Measurements from ENCODE around the gene LY6G5C.

The LY6G5C gene, protein sequence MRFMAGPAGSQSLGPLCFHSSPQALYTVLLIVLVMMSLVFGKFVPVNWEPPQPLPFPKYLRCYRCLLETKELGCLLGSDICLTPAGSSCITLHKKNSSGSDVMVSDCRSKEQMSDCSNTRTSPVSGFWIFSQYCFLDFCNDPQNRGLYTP

DNA sequence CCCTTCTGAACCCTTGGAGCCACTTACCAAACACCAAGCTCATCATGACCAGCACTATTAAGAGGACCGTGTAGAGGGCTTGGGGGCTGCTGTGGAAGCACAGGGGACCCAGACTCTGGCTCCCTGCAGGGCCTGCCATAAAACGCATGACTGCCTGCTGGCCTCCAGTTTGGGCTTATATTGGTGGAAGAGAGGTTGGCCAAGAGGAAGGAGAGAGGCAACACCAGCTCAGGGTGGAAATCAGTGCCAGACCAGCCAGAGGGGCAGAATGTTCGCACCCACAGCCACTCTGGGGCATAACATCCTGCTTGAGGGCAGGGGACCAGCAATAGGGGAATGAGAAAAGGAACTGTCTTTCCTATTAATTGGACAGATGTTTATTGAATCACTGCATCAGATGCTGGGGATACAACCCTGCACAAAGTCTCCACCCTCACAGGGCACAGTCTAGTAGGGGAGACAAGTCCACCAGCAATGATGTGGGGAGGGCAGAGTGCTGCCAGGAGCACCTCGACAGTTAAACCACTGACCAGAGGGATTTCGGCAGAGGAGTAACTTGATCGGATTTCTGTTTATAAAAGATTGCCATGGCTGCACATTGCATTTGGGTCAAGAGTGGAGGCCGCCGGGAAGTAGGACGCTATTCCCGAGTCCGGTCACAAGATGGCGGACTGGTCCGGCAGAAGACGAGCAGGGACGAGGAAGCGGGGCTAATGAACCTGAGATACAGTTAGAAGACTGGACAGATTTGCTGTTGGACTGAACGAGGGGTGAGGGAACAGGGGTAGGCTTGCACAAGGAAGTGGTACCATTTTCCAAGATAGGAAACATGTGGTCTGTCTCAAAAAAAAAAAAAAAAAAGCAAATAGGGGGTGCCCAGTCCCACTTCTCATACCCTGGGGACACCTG lies at the start of gene LY6G5C:
Gene LY6G5C (minus strand): TSS at position 842 of the 909 bp plus-strand sequence. CDS start 694 bp downstream, at position 148.
- TF ChIP-seq, protein P1, sequence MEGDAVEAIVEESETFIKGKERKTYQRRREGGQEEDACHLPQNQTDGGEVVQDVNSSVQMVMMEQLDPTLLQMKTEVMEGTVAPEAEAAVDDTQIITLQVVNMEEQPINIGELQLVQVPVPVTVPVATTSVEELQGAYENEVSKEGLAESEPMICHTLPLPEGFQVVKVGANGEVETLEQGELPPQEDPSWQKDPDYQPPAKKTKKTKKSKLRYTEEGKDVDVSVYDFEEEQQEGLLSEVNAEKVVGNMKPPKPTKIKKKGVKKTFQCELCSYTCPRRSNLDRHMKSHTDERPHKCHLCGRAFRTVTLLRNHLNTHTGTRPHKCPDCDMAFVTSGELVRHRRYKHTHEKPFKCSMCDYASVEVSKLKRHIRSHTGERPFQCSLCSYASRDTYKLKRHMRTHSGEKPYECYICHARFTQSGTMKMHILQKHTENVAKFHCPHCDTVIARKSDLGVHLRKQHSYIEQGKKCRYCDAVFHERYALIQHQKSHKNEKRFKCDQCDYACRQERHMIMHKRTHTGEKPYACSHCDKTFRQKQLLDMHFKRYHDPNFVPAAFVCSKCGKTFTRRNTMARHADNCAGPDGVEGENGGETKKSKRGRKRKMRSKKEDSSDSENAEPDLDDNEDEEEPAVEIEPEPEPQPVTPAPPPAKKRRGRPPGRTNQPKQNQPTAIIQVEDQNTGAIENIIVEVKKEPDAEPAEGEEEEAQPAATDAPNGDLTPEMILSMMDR (conservative IDR thresholded peaks at IDR 0.05; ENCODE audit: low read depth, low read length), result peak; percentile 59
- H4K20me1 ChIP-seq (ENCODE audit: insufficient read depth), result no peaks in the 10 kb centered on the region
- H3K4me1 ChIP-seq (ENCODE audit: low read depth, poor library complexity, severe bottlenecking), result peaks cover 49% of the 10 kb centered on the region
- H3K4me2 ChIP-seq, result peak within 1 kb of the TSS; percentile 45; the same call in 1 of the 2 replicates
- peak within 1 kb of the TSS; percentile 27; the same call in 1 of the 2 replicates for H3K9ac ChIP-seq
- no peaks in the 10 kb centered on the region for H3K79me2 ChIP-seq (ENCODE audit: insufficient read depth, low read depth)
- H3K27me3 ChIP-seq (ENCODE audit: insufficient read depth, low read depth), result no peaks in the 10 kb centered on the region
- peak within 1 kb of the TSS; percentile 76 for H2AFZ ChIP-seq (ENCODE audit: low read depth)
- no peak within 1 kb of the TSS for H3K4me3 ChIP-seq (IDR thresholded peaks at IDR 0.05; ENCODE audit: insufficient read depth, low read depth, low read length)
- no peak within 1 kb of the TSS for H3K27ac ChIP-seq
- H3K36me3 ChIP-seq (ENCODE audit: insufficient read depth), result no peaks in the 10 kb centered on the region

DNA sequence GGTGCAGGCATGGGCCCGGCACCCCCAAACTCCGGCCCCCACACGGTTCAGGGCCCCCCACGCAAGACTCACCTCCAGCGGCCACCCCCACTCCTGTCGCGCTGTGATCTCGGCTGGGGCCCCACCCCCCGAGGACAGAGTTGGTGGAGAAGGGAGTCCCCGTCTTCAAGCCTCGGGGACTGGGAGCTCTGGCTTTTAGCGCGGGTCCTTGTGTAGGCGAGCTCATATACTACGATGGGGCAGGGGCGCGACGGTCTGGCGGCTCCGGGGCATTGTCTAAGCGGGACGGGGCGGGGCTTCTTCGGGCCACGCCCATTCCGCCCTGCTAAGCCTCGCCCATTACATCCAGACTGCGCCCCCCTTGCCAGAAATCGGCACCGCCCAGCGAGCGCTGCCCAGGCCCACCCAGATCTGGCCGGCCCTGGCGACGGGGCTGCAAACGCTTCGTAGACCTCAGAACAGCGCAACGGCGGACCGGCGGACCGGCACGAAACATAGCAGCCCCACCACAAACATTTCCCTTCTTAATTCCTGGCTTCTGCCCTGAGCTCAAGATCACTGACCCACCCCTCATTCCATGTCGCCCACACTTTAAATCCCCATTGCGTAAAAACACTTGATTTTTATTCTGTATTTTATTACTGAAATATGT lies 49.2 kb upstream of the LY6G5C start:
- Histone ChIP-seq H3K79me2 (ENCODE audit: insufficient read depth, low read depth) (peaks cover 20% of the 10 kb centered on the region; the same call in 1 of the 2 replicates), H3K36me3 (ENCODE audit: insufficient read depth) (peaks cover 7% of the 10 kb centered on the region; the same call in 1 of the 2 replicates), H4K20me1 (ENCODE audit: insufficient read depth) (no peaks in the 10 kb centered on the region), H2AFZ (ENCODE audit: low read depth) (peak overlapping the region; percentile 65), H3K27ac (no peak overlapping the region), H3K4me1 (ENCODE audit: low read depth, poor library complexity, severe bottlenecking) (peaks cover 27% of the 10 kb centered on the region), H3K27me3 (ENCODE audit: insufficient read depth, low read depth) (no peaks in the 10 kb centered on the region), H3K4me2 (peak overlapping the region; percentile 52), H3K4me3 (IDR thresholded peaks at IDR 0.05; ENCODE audit: insufficient read depth, low read depth, low read length) (peak overlapping the region; percentile 35), H3K9ac (no peak overlapping the region; the same call in 1 of the 2 replicates)
- TF ChIP-seq, protein P1 (conservative IDR thresholded peaks at IDR 0.05; ENCODE audit: low read depth, low read length), result no peak

DNA sequence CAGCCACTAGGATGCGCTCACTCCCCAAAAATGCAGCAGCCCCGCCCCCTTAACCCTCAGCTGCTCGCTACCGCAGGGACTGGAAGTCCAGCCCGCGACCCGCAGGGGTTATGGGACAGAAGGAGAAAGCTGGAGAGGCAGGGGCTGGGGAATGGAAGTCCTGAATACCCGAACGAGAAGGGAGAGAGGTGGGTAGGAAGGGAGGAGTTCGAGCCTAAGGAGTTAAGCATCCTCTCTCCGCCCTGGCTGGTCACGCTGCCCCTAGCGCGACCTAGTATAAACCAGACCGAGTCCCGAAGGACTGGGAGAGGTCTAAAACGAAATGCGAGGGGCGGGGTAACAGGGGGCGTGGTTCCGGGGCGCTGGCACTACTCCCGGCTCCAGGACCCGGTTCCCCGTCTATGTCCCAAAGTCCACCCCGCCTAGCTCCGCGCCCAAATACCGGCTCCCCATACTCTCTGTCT lies 48.7 kb upstream of the LY6G5C start:
- Histone ChIP-seq H4K20me1 (ENCODE audit: insufficient read depth) (no peaks in the 10 kb centered on the region), H2AFZ (ENCODE audit: low read depth) (peak overlapping the region; percentile 65), H3K9ac (no peak overlapping the region; the same call in 1 of the 2 replicates), H3K4me1 (ENCODE audit: low read depth, poor library complexity, severe bottlenecking) (peaks cover 27% of the 10 kb centered on the region), H3K4me3 (IDR thresholded peaks at IDR 0.05; ENCODE audit: insufficient read depth, low read depth, low read length) (peak overlapping the region; percentile 35), H3K36me3 (ENCODE audit: insufficient read depth) (peaks cover 7% of the 10 kb centered on the region; the same call in 1 of the 2 replicates), H3K27ac (no peak overlapping the region), H3K27me3 (ENCODE audit: insufficient read depth, low read depth) (no peaks in the 10 kb centered on the region), H3K79me2 (ENCODE audit: insufficient read depth, low read depth) (peaks cover 14% of the 10 kb centered on the region; the same call in 1 of the 2 replicates), H3K4me2 (peak overlapping the region; percentile 52)
- TF ChIP-seq, protein P1 (conservative IDR thresholded peaks at IDR 0.05; ENCODE audit: low read depth, low read length), result peak; percentile 47
